GM18519 (cell line): Measurements from ENCODE around the gene HECA.
"Not testable (repeated sequence)": the region's sequence is repeated elsewhere in the genome, so short reads cannot be mapped to it uniquely, and the experiment has no call there.

Source experiments
- ATAC-seq: cut with Tn5 transposase; IDR thresholded peaks from one replicate; pipeline ENCODE4 v1.9.1; 2021; ENCODE audit warnings: mild to moderate bottlenecking, moderate library complexity; ENCODE audit not compliant: unreplicated experiment, low FRiP score

Gene HECA, protein sequence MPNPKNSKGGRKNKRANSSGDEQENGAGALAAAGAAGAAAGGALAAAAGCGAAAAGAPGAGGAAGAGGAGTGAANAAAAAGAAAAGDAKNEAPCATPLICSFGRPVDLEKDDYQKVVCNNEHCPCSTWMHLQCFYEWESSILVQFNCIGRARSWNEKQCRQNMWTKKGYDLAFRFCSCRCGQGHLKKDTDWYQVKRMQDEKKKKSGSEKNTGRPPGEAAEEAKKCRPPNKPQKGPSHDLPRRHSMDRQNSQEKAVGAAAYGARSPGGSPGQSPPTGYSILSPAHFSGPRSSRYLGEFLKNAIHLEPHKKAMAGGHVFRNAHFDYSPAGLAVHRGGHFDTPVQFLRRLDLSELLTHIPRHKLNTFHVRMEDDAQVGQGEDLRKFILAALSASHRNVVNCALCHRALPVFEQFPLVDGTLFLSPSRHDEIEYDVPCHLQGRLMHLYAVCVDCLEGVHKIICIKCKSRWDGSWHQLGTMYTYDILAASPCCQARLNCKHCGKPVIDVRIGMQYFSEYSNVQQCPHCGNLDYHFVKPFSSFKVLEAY

DNA sequence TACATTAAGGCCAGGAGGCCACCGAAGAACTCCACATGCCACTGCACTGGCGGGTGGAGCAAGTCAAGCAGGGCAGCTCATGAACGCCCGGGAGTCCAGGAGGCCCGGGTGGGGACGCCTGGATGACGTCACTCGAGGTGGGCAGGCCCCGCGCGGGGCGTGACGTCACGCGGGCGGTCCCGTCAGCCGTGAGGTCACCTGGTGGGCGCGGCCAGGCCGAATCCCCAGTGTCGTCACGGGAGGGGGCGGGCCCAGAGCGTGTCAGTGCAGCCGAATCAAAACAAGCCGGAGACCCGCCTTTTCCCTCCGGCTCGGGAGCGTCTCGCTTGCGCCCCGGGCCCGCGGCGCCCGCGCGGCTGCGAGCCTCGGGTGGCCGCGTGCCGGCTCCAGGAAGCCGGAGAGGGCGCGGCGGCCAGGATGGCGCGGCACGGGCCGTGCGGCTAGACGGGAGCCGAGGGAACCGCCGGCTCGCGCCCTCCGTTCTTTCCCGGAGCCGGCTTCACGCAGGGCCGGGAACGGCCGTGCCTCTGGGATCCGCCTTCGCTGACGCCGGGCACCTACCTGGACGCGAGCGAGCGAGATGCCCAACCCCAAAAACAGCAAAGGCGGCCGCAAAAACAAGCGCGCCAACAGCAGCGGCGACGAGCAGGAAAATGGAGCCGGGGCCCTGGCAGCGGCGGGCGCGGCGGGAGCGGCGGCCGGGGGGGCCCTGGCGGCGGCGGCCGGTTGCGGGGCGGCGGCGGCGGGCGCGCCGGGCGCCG is at the start of gene HECA:
Gene HECA, plus strand, starts transcription at position 264 of the 761 bp plus-strand sequence. Its CDS starts 317 bp downstream, at position 581.
- peak; percentile 76 for ATAC-seq

DNA sequence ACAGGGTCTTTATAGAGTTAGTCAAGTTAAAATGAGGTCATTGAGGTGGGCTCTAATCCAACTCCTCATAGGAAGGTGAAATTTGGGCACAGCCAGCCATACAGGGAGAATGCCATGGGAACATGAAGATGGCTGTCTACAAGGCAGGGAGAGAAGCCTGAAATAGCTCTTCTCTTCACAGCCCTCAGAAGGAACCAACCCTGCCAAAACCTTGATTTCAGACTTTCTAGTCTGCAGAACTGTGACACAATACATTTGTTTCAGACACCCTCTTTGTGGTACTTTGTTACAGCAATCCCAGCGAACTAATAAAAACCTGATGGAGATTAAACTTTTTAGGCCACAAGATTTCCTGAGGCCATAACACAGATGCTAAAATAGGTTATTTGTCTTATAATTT is 43.1 kb upstream of the HECA start:
- ATAC-seq, result no peak

DNA sequence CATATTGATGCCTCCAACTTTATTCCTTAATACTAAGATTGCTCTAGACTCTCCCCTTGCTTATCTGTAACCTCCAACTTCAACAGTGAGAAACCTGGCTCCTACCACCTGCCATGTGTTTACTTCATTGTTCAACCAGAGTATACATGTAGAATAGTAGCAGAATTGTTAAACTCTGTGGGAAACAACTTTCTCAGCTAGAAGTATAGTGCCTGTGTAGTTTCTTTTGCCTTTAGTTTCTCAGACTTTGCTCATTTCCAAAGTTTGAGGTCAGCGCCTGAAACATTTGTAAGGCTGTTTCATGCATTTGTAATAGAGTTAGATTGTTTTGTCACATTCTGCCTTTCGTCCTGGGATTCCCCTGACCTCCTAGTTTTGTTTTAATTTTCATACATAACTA is 34.9 kb upstream of the HECA start:
- peak; percentile 93 for ATAC-seq

DNA sequence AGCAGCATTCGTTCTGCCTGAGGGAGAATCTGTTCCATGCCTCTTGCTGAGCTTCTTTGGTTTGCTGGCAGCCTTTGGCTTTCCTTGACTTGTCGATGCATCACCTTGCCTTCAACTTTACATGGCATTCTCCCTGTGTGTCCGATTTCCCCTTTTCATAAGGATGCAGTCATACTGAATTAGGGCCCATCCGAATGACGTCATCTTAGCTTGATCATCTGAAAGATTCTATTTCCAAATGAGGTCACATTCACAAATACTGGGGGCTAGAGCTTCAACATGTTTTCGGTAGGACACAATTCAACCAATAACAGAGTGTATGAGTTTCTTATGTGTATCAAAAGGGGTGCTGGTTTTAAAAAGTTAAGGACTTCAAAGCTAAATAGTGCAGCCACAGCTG is 27.8 kb upstream of the HECA start:
- no peak for ATAC-seq

DNA sequence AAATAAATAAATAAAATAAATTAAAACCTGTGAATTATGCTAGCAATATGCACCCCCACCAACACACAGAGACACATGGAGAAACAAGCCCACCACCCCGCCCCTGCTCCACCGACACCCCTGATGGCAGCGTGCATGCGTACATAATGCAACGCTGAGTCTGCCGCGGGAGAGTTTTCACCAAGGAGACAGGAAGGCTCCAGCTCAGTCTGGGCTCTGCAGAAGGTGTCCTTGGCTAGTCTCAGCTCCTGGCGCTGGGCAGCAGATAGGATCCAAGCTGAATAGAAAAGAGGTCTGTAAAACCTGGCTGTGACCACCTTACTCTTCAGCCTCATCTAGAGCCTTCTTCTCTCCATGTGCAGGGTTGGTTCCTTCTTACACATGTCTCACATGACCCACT is 26.5 kb upstream of the HECA start:
- ATAC-seq, result no peak

DNA sequence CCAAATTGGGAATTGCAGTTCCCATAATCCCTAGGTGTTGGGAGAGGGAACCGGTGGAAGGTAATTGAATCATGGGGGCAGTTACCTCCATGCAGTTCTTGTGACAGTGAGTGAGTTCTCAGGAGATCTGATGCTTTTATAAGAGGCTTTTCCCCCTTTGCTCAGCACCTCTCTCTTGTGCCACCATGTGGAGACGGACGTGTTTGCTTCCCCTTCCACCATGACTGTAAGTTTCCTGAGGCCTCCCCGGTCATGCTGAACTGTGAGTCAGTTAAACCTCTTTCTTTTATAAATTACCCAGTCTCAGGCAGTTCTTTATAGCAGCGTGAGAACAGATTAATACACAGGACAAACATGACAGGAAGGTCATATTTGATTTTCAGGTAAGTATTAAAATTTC is 25.3 kb upstream of the HECA start:
- ATAC-seq, result no peak

DNA sequence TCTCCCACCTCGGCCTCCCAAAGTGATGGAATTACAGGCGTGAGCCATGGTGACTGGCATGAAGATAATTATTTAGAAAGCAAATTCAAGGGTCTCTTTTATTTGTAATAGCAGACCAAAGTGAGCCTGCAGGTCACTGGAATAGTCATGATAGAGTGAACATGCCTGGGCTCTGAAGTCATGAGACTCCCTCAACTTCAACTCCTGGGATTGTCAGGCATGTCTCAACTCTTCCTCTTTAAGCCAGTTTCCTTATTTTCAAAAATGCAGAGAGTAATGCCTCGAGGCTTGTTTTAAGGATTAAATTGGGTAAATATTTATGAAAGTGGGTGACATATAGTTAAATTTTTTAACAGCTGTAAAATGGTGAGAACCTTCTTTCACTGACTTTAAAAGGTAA is 22.7 kb upstream of the HECA start:
- no peak for ATAC-seq

DNA sequence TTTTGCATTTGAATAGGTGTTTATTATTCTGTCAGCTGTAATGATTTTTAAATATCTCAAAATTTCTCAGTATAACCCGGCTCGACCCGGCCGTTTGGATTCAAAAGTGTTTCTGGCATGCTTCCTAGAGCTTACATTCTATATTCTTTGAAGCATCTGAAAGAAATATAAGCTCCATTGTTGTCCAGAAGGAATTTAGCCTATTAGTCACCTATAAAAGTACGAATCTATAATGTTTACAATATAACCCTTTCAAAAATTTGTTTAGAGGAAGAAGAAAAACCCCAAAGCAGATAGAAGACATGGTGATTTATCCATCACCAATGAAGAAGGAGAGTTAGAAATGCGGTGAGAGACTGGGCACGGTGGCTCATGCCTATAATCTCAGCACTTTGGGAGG is 22.3 kb upstream of the HECA start:
- ATAC-seq, result no peak

DNA sequence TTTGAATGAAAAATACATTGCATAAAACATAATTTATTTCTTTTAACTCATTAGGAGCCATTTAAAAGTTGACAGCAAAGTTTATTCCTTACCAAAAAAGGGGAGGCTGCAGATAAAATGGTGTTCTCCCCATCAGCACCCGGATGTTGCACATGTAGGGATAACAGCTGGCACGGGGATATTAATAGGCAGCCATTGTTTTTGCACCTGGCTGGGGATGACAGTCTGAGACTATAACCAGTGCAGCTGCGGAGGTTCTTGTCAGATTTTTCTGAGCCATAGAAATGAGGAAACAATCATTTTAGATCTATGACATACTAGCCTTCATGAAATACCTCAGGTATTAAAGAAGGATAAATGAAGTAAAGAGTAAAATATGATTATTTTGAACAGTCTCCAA is 20.1 kb upstream of the HECA start:
- ATAC-seq, result no peak

DNA sequence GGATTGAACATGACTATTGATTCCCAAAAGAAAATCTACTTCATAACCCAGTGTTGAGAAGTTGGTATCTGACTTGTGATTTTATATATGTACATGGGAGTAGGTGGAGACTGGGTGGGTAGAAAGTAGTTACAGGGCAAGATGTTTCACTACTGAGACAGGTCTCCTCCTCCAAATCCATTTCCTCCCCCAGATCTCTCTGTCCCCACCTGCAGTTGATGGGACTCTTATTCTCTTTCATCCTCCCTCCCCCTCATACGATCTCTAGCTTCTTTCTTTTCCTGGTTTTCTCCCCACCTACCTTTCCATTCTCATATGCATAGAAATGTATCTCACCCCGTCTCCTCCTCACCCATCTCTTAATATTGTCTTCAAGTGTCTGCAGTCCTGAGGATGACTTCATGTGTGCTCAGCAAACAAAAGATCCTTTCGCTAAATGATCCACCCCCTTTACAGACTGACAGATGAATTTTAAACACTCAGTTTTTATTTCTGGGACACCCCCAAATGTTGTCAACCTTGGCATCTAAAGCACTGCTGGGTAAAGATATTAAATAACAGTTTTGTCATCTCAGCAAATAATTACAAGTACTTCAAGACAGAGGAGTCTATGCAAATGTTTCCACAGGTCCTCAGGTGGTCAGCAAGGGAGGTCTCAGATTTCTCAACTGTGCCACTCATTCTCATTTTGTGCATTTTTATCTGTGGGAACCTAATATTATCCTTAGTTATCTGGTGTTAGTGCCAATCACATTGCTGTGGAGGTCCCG is 18.7 kb upstream of the HECA start:
- ATAC-seq, result no peak

DNA sequence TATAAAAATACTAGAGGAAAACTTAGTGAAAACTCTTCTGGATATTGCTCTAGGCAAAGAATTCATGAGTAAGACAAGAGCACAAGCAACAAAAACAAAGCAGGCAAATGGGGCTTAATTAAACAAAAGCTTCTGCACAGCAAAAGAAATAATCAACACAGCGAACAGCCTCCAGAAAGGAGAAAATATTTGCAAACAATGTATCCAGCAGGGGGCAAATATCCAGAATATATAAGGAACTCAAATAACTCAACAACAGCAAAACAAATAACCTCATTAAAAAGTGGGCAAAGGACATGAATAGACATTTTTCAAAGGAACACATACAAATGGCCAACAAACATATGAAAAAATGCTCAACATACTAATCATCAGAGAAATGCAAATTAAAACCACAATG is 17.1 kb upstream of the HECA start:
- ATAC-seq, result no peak

DNA sequence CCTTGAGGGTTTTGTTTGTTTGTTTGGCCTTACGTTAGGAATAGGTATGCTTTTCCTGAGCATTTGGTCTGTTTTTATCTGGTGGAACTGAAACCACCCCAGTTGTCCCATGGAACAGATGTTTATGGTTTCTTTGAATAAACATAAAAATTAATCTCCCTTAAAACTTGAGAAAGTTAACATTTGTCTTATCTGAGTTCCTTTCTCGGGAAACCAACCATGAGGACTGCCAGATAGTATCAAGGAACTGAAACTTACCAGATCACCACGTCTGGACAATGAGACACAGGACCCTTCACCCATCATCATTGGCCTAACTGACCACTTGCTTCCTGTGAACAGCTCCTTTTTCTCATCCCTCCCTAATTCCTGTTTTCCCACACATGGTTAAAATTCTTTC is 15.3 kb upstream of the HECA start:
- no peak for ATAC-seq

DNA sequence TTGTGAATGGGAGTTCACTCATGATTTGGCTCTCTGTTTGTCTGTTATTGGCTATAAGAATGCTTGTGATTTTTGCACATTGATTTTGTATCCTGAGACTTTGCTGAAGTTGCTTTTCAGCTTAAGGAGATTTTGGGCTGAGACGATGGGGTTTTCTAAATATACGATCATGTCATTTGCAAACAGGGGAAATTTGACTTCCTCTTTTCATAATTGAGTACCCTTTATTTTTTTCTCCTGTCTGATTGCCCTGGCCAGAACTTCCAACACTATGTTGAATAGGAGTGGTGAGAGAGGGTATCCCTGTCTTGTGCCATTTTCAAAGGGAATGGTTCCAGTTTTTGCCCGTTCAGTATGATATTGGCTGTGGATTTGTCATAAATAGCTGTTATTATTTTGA is 12.1 kb upstream of the HECA start:
- ATAC-seq, result not testable (repeated sequence)

DNA sequence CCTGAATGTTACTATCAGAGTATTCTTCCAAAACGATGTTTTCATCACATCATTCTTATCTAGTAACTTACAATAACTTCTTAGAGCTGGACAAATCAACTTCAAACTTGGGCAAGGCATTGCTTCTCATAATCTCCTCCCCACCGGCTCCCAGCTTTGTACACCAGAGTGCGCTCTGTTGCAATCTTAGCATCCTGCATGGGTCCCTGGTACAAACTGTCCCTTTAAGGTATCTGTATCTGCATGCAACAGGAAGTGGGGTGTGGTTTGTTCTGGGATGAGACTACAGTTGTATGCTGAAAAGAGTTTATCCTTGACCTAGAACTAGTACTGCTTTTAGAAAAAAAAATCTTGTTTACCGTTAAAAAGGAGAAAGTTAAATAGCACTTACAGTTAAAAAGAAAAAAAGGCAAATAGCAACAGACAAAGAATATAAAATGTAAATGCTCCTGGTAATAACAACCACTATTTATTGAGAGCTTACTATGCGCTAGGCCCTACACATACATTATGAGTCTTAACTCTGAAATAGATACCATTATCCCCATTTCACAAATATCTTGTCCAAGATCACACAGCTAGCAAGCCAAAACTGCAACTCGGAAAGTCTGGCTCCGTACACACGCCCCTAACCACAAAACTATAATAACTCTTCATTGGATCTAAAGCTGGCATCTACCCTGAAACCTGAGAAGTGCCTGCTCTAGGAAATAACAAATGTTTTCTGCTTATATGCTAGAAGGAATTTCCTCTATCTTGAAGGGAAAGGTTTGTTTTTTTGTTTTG is 9.8 kb upstream of the HECA start:
- peak; percentile 100 for ATAC-seq

DNA sequence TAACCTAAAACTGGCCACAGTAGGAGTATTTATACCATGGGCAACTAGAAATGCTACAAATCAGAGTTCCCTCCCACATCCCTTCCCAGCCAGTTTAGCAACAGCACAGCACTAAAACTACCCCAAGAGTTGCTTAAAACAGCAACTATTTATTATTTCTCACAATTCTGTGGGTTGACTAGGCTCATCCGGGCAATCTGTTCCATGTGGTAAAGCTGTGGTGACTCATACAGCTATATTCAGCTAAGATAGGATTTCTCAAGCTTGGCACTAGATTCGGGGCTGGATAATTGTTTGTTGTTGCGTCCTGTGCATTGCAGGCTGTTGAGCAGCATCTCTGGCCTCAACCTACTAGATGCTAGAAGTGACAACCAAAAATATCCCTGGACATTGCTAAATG is 8.6 kb upstream of the HECA start:
- ATAC-seq, result no peak

DNA sequence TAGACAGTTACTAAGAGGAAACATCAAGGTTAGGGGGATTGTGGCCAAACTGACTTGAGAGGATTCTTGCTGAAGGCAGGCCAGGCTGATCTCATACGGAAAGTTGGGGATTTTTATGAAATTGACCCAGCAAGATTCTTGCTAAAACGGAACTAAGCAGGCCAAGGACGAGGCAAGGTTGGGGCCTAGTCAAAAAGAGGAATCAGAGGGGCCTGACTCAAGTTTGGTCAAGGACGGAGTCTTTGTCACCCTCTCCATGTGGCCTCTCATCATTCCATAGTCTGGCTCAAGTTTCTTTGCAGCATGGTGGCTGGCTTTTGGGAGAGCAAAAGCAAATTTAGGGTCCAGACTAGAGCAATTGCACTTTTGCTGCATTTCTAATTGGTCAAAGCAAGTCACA is 7.9 kb upstream of the HECA start:
- no peak for ATAC-seq

DNA sequence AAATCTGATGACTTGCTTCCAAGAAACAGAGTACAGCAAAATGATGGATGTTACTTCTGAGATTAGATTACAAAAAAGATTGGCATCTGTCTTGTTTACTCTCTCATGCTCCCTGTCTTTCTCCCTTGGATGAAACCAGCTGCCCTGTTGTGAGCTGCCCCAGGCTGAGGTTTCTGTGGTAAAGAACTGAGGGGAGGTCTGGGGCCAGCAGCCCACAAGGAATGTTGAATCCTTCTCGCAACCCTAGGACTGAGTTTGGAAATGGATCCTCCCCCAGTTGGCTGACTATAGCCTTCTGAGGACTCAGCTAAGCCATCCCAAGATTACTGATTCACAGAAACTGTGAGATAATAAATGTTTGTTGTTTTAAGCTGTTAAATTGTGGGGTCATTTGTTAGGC is 5.6 kb upstream of the HECA start:
- no peak for ATAC-seq

DNA sequence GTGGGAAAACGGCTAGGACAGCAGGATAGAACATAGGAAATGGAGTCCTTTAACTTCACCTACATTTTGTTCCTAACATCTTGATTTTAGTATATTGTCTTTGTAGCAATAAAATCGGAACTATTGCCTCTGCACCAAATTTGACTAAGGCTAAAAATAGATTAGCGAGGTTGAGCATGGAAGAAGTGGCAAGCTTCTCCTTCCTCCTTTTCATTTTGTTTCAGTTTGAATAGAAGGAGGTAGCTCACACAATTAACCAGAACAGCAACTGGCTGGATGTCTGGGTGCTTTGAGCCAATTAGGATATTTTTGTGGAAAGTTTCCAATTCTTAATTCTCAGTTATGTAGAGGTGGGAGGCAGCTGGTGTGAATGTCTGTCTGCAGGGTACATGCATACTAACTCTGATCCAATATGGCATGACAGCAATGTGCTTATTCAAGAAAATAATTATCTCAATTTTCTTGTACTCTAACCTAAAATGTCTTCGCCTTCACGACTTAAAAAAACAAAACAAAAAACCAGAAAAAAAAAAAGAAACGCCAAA is 3.1 kb upstream of the HECA start:
- no peak for ATAC-seq

DNA sequence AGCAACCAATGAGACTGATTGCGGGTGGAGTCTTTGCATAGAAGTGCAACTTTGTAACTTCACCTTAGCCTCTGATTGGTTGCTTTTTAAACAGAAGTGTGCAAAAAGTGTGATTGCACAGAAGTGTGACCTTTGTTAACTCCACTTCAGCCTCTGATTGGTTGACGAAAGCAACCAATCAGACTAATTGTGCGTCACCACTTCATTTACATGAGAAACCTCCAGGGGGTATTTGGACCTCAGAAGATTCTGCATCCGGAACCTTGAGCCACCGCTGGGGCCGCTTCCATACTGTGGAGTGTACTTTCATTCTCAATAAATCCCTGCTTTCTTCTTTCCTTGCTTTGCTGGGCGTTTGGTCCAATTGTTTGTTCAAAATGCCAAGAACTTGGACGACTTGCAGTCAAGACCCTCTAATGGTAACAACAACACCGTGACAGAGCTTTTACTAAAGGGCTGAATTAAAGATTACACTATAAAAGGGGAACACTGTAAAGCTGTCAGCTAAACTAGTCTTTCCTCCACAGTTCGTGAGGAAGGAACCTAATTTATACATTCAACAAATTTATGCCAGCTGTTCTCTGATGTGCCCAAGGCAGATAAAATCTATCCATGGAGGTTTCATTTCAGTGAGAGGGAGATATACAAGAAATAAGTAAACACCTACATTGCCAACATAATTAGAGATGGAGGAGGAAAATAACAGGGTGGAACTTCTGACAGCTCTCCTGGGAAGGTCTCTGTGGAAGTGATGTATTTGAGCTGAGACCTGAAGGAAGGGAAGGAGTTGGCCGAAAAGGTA is 1.4 kb upstream of the HECA start:
- no peak for ATAC-seq
